Measurements from ENCODE around the gene NRXN3.

NRXN3 gene

DNA sequence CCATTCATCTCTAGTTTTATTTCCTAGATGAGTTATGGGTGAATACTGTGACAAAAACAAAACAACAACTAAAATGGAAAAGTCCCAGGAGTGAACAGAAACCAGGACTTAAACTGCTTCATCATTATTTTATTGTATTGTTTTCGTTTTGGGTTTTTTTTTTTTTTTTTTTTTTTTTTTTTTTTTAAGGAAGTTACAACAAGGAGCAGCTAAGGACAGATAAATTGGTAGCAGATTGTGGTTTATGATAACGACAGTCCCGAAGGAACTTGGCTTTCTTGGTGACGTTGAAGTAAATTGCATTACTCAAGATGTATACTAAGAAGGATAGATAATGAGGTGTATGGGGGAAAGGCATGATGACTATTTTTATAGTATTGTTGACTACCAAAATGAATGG, 866.3 kb downstream of the NRXN3 start:
- Histone ChIP-seq H3F3A (ENCODE audit: insufficient read depth) (no peaks in the 10 kb centered on the region), H3K9me3 (ENCODE audit: insufficient read depth, low read length) (no peaks in the 10 kb centered on the region), H3K79me2 (ENCODE audit: insufficient read depth, low read length) (no peaks in the 10 kb centered on the region), H3K4me2 (ENCODE audit: low read depth, low read length, poor library complexity, severe bottlenecking) (no peak overlapping the region), H2AFZ (ENCODE audit: low read depth, low read length, severe bottlenecking) (no peak overlapping the region), H3K36me3 (ENCODE audit: low read length) (no peaks in the 10 kb centered on the region), H3K27me3 (ENCODE audit: low read length) (no peaks in the 10 kb centered on the region), H3K4me3 (ENCODE audit: insufficient read depth, low read length, poor library complexity, severe bottlenecking) (no peak overlapping the region), H3K9ac (ENCODE audit: low read length) (no peak overlapping the region), H4K20me1 (ENCODE audit: low read depth, low read length) (no peaks in the 10 kb centered on the region), H3K9me2 (replicated peaks; ENCODE audit: insufficient read depth, low read length) (no peaks in the 10 kb centered on the region), H3K27ac (ENCODE audit: low read depth, low read length) (no peak overlapping the region)
- TF ChIP-seq, protein P1, sequence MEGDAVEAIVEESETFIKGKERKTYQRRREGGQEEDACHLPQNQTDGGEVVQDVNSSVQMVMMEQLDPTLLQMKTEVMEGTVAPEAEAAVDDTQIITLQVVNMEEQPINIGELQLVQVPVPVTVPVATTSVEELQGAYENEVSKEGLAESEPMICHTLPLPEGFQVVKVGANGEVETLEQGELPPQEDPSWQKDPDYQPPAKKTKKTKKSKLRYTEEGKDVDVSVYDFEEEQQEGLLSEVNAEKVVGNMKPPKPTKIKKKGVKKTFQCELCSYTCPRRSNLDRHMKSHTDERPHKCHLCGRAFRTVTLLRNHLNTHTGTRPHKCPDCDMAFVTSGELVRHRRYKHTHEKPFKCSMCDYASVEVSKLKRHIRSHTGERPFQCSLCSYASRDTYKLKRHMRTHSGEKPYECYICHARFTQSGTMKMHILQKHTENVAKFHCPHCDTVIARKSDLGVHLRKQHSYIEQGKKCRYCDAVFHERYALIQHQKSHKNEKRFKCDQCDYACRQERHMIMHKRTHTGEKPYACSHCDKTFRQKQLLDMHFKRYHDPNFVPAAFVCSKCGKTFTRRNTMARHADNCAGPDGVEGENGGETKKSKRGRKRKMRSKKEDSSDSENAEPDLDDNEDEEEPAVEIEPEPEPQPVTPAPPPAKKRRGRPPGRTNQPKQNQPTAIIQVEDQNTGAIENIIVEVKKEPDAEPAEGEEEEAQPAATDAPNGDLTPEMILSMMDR (IDR thresholded peaks at IDR 0.05; ENCODE audit: insufficient read depth, low read length, poor library complexity, severe bottlenecking), result no peak
- no peak for TF ChIP-seq EZH2phosphoT487 (conservative IDR thresholded peaks at IDR 0.05; ENCODE audit: low read length)

DNA sequence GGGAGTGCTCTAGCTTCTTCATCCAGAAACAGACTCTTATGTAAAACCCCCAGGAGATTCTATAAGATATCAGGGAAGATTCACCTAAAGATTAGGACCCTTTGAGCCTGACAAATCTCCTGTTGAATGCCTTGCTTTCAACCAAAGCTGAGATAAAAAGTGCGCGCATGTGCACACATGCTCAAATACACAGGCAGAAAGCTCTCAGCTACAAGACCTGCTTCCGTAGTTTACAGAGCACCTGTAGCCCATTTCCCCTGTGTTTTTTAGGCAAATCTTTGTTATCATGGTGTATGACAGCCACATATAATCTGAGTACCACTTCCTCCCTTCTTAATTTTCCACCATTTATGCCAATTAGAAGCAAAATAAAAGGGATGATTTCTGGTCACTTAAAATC, 866.9 kb downstream of the NRXN3 start:
- Histone ChIP-seq H3K27me3 (ENCODE audit: low read length) (no peaks in the 10 kb centered on the region), H3K36me3 (ENCODE audit: low read length) (no peaks in the 10 kb centered on the region), H3F3A (ENCODE audit: insufficient read depth) (no peaks in the 10 kb centered on the region), H3K27ac (ENCODE audit: low read depth, low read length) (no peak overlapping the region), H3K4me3 (ENCODE audit: insufficient read depth, low read length, poor library complexity, severe bottlenecking) (no peak overlapping the region), H3K4me2 (ENCODE audit: low read depth, low read length, poor library complexity, severe bottlenecking) (no peak overlapping the region), H3K9ac (ENCODE audit: low read length) (no peak overlapping the region), H4K20me1 (ENCODE audit: low read depth, low read length) (no peaks in the 10 kb centered on the region), H3K9me3 (ENCODE audit: insufficient read depth, low read length) (no peaks in the 10 kb centered on the region), H2AFZ (ENCODE audit: low read depth, low read length, severe bottlenecking) (no peak overlapping the region), H3K9me2 (replicated peaks; ENCODE audit: insufficient read depth, low read length) (no peaks in the 10 kb centered on the region), H3K79me2 (ENCODE audit: insufficient read depth, low read length) (no peaks in the 10 kb centered on the region)
- no peak for TF ChIP-seq EZH2phosphoT487 (conservative IDR thresholded peaks at IDR 0.05; ENCODE audit: low read length)
- TF ChIP-seq, protein P1 (IDR thresholded peaks at IDR 0.05; ENCODE audit: insufficient read depth, low read length, poor library complexity, severe bottlenecking), result no peak

DNA sequence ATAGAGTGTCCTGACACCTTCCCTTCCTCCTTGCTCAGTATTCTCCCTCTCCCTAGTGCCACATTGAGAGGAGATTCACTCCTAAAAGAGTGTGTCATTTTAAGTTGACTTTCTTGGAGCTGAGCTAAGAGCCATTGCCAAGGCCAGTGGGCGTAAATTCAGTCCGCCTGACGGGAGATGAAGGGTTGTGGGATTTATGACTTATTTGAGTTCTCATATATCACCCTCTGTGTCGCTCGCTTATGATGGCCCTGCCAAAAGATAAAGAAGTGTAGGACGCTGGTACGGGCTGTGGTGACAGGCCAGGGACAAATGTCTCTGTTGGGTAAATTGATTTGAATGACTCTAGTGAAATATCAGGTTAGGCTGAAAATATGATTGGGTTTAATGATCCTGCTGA, 867.4 kb downstream of the NRXN3 start:
- Histone ChIP-seq H3K9ac (ENCODE audit: low read length) (no peak overlapping the region), H3K4me2 (ENCODE audit: low read depth, low read length, poor library complexity, severe bottlenecking) (no peak overlapping the region), H3K36me3 (ENCODE audit: low read length) (no peaks in the 10 kb centered on the region), H3F3A (ENCODE audit: insufficient read depth) (no peaks in the 10 kb centered on the region), H3K4me3 (ENCODE audit: insufficient read depth, low read length, poor library complexity, severe bottlenecking) (no peak overlapping the region), H3K27me3 (ENCODE audit: low read length) (no peaks in the 10 kb centered on the region), H2AFZ (ENCODE audit: low read depth, low read length, severe bottlenecking) (no peak overlapping the region), H3K79me2 (ENCODE audit: insufficient read depth, low read length) (no peaks in the 10 kb centered on the region), H4K20me1 (ENCODE audit: low read depth, low read length) (no peaks in the 10 kb centered on the region), H3K27ac (ENCODE audit: low read depth, low read length) (no peak overlapping the region), H3K9me3 (ENCODE audit: insufficient read depth, low read length) (no peaks in the 10 kb centered on the region), H3K9me2 (replicated peaks; ENCODE audit: insufficient read depth, low read length) (no peaks in the 10 kb centered on the region)
- TF ChIP-seq, protein P1 (IDR thresholded peaks at IDR 0.05; ENCODE audit: insufficient read depth, low read length, poor library complexity, severe bottlenecking), result no peak
- no peak for TF ChIP-seq EZH2phosphoT487 (conservative IDR thresholded peaks at IDR 0.05; ENCODE audit: low read length)
